ENCODE data around the gene PNMT.

- TF ChIP-seq EZH2 (IDR thresholded peaks at IDR 0.05; ENCODE audit: low read length, unreplicated experiment) = no peak
- TF ChIP-seq, protein P1, sequence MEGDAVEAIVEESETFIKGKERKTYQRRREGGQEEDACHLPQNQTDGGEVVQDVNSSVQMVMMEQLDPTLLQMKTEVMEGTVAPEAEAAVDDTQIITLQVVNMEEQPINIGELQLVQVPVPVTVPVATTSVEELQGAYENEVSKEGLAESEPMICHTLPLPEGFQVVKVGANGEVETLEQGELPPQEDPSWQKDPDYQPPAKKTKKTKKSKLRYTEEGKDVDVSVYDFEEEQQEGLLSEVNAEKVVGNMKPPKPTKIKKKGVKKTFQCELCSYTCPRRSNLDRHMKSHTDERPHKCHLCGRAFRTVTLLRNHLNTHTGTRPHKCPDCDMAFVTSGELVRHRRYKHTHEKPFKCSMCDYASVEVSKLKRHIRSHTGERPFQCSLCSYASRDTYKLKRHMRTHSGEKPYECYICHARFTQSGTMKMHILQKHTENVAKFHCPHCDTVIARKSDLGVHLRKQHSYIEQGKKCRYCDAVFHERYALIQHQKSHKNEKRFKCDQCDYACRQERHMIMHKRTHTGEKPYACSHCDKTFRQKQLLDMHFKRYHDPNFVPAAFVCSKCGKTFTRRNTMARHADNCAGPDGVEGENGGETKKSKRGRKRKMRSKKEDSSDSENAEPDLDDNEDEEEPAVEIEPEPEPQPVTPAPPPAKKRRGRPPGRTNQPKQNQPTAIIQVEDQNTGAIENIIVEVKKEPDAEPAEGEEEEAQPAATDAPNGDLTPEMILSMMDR (conservative IDR thresholded peaks at IDR 0.05; ENCODE audit: low read depth, low read length) = no peak
- TF ChIP-seq EZH2phosphoT487 (IDR thresholded peaks at IDR 0.05; ENCODE audit: borderline replicate concordance, low read length) = no peak
Measured at GRCh38 chr17:39650121-39650579, 18.1 kb upstream of the PNMT start.
